Astrocyte of the spinal cord (primary cell): Measurements from ENCODE around the gene SH3BP2.

Source experiments
- DNase-seq: peaks from one replicate; pipeline ENCODE4 v3.0.0; 2011; ENCODE audit warnings: low read depth, low spot score
- H3K4me3 ChIP-seq: 2 replicates; pipeline ENCODE4 v1.5.1; 2011; ENCODE audit warnings: low read depth, mild to moderate bottlenecking, low read length, moderate library complexity
- CTCF ChIP-seq: IDR thresholded peaks from 2 replicates; pipeline ENCODE4 v1.5.1; 2012; ENCODE audit warnings: low read depth, mild to moderate bottlenecking, low read length, inconsistent platforms
- in situ Hi-C: cut with HindIII; loops from 2 replicates; pipeline ENCODE4 v1.10.0; 2017; ENCODE audit warnings: low sequenced_read_pairs

Gene SH3BP2

DNA sequence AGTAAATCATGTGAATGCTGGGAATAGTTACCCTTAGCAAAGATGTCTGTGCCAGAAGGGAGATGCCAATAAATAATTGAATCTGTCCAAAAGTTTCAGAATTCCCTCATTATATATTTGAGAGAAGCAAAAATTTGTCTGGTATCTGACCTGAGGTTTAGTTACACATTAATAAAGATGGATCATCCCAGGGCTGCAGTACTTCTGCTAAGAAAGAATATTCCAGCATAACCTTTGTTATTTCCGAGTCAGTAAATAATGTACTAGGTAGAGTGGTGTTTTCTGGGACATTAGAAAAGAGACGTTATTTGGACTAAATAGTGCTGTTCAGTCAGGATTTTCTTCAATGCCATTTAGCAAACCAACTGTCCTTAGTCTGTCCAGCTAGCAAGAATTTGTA, 77.2 kb downstream of the SH3BP2 start:
- no peak overlapping the region for H3K4me3 ChIP-seq
- no peak for DNase-seq
- in situ Hi-C loops, result no loop called here
- no peak for TF ChIP-seq CTCF

DNA sequence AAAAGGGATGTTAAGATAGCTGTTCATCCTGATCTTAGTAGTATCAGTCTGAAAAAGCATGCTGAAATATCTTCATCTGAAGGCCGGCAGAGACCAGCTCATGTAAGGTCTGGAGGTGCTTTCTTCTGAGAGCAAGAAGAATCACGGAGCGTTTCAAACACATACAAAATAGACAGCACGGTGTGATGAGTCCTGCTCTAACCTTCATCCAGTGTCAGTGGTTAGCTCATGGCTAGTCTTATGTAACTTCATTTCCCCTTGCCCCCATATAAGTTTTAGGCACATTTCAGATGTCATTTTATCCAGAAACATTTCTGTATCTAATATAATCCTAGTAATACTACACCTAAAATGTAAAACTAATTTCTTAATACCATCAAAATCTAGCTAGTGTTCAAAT, 78.6 kb downstream of the SH3BP2 start:
- H3K4me3 ChIP-seq, result no peak overlapping the region
- no peak for TF ChIP-seq CTCF
- DNase-seq, result no peak
- in situ Hi-C loops, result no loop called here

- in situ Hi-C loops, result no loop called here
- DNase-seq, result no peak
- TF ChIP-seq CTCF, result no peak
- no peak overlapping the region for H3K4me3 ChIP-seq
Measured at GRCh38 chr4:2871911-2872310, 79.0 kb downstream of the SH3BP2 start.

GRCh38 chr4:2873329-2873728, 80.4 kb downstream of the SH3BP2 start:
- H3K4me3 ChIP-seq, result no peak overlapping the region
- in situ Hi-C loops, result no loop called here
- no peak for DNase-seq
- no peak for TF ChIP-seq CTCF

DNA sequence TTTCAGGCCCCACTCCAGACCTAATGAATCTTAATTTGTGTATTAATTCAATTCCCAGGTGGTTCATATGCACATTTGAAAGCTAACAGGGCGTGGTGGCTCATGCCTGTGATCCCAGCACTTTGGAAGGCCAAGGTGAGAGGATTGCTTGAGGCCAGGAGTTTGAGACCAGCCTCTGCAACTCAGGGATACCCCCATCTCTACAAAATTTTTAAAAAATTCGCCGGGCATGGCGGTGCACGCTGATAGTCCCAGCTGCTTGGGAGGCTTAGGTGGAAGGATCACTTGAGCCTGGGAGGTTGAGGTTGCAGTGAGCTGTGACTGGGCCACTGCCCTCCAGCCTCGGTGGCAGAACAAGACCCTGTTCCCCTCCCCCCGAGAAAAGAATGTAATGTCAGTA, 82.0 kb downstream of the SH3BP2 start:
- in situ Hi-C loops, result no loop called here
- no peak for DNase-seq
- no peak overlapping the region for H3K4me3 ChIP-seq
- no peak for TF ChIP-seq CTCF

DNA sequence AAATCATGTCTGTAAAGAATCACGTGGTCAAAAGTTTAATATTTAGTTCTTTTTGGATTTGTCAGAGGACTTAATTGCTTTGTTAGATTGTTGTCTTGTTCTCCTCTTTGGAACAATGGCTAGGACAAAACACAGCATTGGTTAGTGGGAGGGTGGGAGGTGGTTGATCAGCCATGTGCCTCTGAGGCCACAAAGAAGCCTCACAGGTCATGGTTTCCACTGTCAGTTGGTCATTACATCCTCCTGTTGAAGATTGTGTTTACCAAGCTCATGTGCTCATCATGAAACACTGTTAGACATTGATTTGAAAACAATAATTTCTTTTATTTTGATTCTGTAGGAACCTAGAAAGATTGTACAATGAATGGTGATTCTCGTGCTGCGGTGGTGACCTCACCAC, 82.7 kb downstream of the SH3BP2 start:
- no peak for DNase-seq
- in situ Hi-C loops, result no loop called here
- no peak for TF ChIP-seq CTCF

GRCh38 chr4:2878346-2878745, 85.5 kb downstream of the SH3BP2 start:
- DNase-seq, result no peak
- TF ChIP-seq CTCF, result no peak
- no peak overlapping the region for H3K4me3 ChIP-seq
- in situ Hi-C loops, result no loop called here

More for the DNA sequence above, 82.7 kb downstream of the SH3BP2 start:
- no peak overlapping the region for H3K4me3 ChIP-seq
